ENCODE measurements around the gene SLC25A19. TPM values are rescaled to one million over a fixed set of nuclear protein-coding genes. Genes with fewer than 3 reads are reported as not detected.
"Not testable (repeated sequence)": the region's sequence is repeated elsewhere in the genome, so short reads cannot be mapped to it uniquely, and the experiment has no call there.

SLC25A19 gene
- total RNA-seq, 2 experiments from 2014 or later: 46.3 to 66.4 TPM

- H3K27ac Mint-ChIP-seq: peak overlapping the region; percentile 29
Measured at GRCh38 chr17:75257228-75257627, 32.0 kb downstream of the SLC25A19 start.

GRCh38 chr17:75255954-75256698 is 33.1 kb downstream of the SLC25A19 start:
- ATAC-seq; H3K36me3 Mint-ChIP-seq; H3K27me3 Mint-ChIP-seq; H3K4me3 Mint-ChIP-seq; H3K27ac Mint-ChIP-seq; H3K9me3 Mint-ChIP-seq (ENCODE audit: low read depth); DNase-seq; CTCF ChIA-PET: not testable (repeated sequence)
- peaks cover 42% of the 10 kb centered on the region for H3K4me1 Mint-ChIP-seq

More at GRCh38 chr17:75257228-75257627, 32.0 kb downstream of the SLC25A19 start:
- ATAC-seq; H3K9me3 Mint-ChIP-seq (ENCODE audit: low read depth); CTCF ChIA-PET; H3K27me3 Mint-ChIP-seq; H3K36me3 Mint-ChIP-seq; DNase-seq; H3K4me3 Mint-ChIP-seq: not testable (repeated sequence)
- H3K4me1 Mint-ChIP-seq: peaks cover 38% of the 10 kb centered on the region

DNA sequence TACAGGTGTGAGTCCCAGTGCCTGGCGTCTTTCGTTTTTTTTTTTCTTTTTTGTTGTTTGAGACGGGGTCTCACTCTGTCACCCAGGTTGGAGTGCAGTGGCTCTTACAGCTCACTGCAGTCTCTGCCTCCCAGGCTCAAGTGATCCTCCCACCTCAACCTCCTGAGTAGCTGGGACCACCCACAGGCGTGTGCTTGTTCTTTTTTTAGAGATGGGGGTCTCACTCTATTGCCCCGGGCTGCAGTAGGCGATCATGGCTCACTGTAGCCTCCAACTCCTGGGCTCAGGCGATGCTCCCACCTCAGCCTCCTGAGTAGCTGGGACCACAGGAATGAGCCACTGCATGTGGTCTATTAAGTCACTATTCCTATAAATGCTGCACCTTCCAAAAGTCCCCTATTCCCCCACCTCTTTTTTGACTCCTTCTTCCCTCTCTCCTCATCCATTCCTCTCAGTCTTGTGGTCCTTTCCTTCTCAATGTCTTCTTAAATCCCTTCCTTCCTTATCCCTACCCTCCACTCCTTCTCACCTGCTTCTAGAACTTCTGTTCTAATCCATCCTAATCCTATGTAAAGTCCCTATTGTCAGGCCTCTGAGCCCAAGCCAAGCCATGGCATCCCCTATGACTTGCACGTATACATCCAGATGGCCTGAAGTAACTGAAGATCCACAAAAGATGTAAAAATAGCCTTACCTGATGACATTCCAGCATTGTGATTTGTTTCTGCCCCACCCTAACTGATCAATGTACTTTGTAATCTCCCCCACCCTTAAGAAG is 37.0 kb downstream of the SLC25A19 start:
- Mint-ChIP-seq H3K4me1 (peaks cover 33% of the 10 kb centered on the region), H3K4me3 (no peak overlapping the region), H3K27me3 (no peaks in the 10 kb centered on the region), H3K27ac (peak overlapping the region; percentile 45), H3K9me3 (ENCODE audit: low read depth) (no peaks in the 10 kb centered on the region), H3K36me3 (no peaks in the 10 kb centered on the region)
- DNase-seq (no peak), ATAC-seq (no peak)
- CTCF ChIA-PET: interaction anchor here (1.1 to 4.5 kb wide), 5 partner anchors 9 to 160 kb away, joined by 3 to 36 read pairs (median 6); partner anchors contain the start of genes GGA3, MIF4GD and MRPS7

GRCh38 chr17:75250009-75250471 is 39.2 kb downstream of the SLC25A19 start:
- H3K36me3 Mint-ChIP-seq: peaks cover 1% of the 10 kb centered on the region
- CTCF ChIA-PET: interaction anchor here (0.7 to 4.5 kb wide), 13 partner anchors 9 to 237 kb away, joined by 3 to 36 read pairs (median 4); partner anchors contain the start of genes GGA3, MIF4GD, MRPL58 and MRPS7
- peak; percentile 98 for ATAC-seq
- DNase-seq: peak; percentile 85
- H3K9me3 Mint-ChIP-seq (ENCODE audit: low read depth): no peaks in the 10 kb centered on the region
- peaks cover 28% of the 10 kb centered on the region for H3K4me1 Mint-ChIP-seq
- H3K27ac Mint-ChIP-seq: peak overlapping the region; percentile 90
- H3K4me3 Mint-ChIP-seq: peak overlapping the region; percentile 75
- H3K27me3 Mint-ChIP-seq: no peaks in the 10 kb centered on the region

DNA sequence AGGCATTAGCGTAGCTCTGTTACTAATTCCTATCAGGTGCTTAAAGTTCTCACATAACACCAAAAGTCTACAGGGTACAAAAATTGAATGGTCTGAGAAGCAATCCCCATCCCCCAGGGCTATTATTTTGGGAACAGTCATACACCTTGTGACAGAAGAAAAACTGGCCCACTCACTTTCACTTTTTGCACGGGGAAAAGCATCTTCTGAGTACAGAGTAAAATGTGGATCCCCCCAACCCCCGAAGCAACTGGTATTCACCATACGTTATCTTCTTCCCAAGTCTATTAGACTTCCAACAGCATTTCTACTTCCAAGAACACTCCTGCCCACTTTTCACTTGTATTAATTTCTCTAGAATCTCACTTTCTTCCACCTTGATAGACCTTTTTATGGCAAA is 39.7 kb downstream of the SLC25A19 start:
- CTCF ChIA-PET: interaction anchor here (0.6 to 4.5 kb wide), 11 partner anchors 9 to 237 kb away, joined by 3 to 36 read pairs (median 8); partner anchors contain the start of genes GGA3, MIF4GD, MRPL58 and MRPS7
- Mint-ChIP-seq H3K4me1 (peaks cover 28% of the 10 kb centered on the region), H3K36me3 (peaks cover 2% of the 10 kb centered on the region), H3K27ac (peak overlapping the region; percentile 90), H3K4me3 (peak overlapping the region; percentile 75), H3K27me3 (no peaks in the 10 kb centered on the region), H3K9me3 (ENCODE audit: low read depth) (no peaks in the 10 kb centered on the region)
- DNase-seq (no peak), ATAC-seq (no peak)

DNA sequence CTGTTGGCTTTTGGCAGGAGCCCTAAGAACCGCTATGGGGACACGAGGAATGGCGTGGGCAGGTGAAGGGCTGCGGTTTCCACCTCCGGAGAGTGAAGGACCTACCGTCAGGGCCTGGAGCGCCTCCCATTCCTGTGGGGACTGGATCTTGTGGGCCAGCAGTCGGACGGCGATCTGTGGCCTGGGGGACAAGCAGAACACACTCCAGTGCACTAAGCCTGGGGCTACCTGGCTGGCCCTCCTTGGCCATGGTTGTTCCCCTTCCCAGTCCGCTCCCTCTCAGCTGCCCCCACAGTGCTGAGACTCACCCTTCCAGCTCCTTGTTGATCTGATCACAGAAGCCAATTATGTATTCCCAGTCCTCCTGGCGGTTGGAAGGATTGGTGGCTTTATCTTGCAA is 42.8 kb downstream of the SLC25A19 start:
- Mint-ChIP-seq H3K4me3 (no peak overlapping the region), H3K36me3 (peaks cover 11% of the 10 kb centered on the region), H3K9me3 (ENCODE audit: low read depth) (no peaks in the 10 kb centered on the region), H3K27me3 (no peaks in the 10 kb centered on the region), H3K4me1 (peaks cover 43% of the 10 kb centered on the region), H3K27ac (no peak overlapping the region)
- CTCF ChIA-PET: interaction anchor here (0.8 to 2.0 kb wide), 3 partner anchors 10 to 24 kb away, joined by 3 to 11 read pairs (median 4); partner anchors contain the start of genes GGA3, MIF4GD and MRPS7
- ATAC-seq (no peak), DNase-seq (no peak)

GRCh38 chr17:75245011-75245410 is 44.2 kb downstream of the SLC25A19 start:
- no peaks in the 10 kb centered on the region for H3K27me3 Mint-ChIP-seq
- ATAC-seq: no peak
- H3K36me3 Mint-ChIP-seq: peaks cover 15% of the 10 kb centered on the region
- no peaks in the 10 kb centered on the region for H3K9me3 Mint-ChIP-seq (ENCODE audit: low read depth)
- no peak for DNase-seq
- no peak overlapping the region for H3K4me3 Mint-ChIP-seq
- CTCF ChIA-PET: interaction anchor here (0.9 to 1.4 kb wide), 3 partner anchors 26 to 356 kb away, joined by 3 to 5 read pairs (median 4); partner anchors contain the start of gene MIF4GD
- peaks cover 37% of the 10 kb centered on the region for H3K4me1 Mint-ChIP-seq
- H3K27ac Mint-ChIP-seq: no peak overlapping the region

- Mint-ChIP-seq H3K9me3 (ENCODE audit: low read depth) (no peaks in the 10 kb centered on the region), H3K4me1 (peaks cover 30% of the 10 kb centered on the region), H3K27me3 (no peaks in the 10 kb centered on the region), H3K27ac (peak overlapping the region; percentile 7), H3K36me3 (peaks cover 15% of the 10 kb centered on the region), H3K4me3 (no peak overlapping the region)
- no peak for DNase-seq
- CTCF ChIA-PET: interaction anchor here (0.9 to 1.4 kb wide), 4 partner anchors 17 to 357 kb away, joined by 3 to 6 read pairs (median 4); partner anchors contain the start of genes GGA3, MIF4GD and MRPS7
- ATAC-seq: no peak
Measured at GRCh38 chr17:75244133-75244866, 44.9 kb downstream of the SLC25A19 start.

DNA sequence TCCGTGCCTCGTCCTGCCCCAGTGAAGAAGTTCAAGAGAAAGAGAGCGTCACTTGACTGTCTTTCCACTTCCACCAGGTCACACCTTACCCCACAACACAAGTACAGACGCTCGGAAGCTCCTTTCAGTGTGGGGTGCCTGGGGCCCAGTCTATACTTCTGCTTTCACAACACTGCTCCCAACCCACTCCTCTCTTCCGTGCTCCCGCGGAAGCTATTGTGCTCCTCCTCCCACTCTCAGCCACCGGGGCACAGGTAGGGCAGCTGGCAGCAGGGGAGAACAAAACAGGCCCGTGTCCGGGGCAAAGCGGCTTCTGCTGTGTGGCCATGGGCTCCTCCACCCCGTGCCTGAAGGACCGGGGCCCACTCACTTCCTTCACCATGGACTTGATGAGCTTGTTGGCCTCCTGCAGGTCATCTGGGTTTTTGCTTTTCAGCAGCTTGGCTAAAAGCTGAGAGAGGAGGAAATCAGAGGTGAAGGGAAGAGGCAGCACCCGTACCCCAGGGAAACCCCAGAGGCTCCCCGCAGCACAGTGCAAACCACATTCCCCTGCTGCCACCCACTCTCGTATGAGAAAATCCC is 46.7 kb downstream of the SLC25A19 start:
- H3K27ac Mint-ChIP-seq: peak overlapping the region; percentile 81
- H3K4me1 Mint-ChIP-seq: peaks cover 34% of the 10 kb centered on the region
- DNase-seq (peak; percentile 61), ATAC-seq (peak; percentile 59)
- CTCF ChIA-PET: interaction anchor here (0.7 to 4.0 kb wide), 11 partner anchors 8 to 281 kb away, joined by 3 to 33 read pairs (median 4); partner anchors contain the start of genes GGA3, MIF4GD and MRPS7
- no peaks in the 10 kb centered on the region for H3K27me3 Mint-ChIP-seq
- peaks cover 20% of the 10 kb centered on the region for H3K36me3 Mint-ChIP-seq
- no peaks in the 10 kb centered on the region for H3K9me3 Mint-ChIP-seq (ENCODE audit: low read depth)
- no peak overlapping the region for H3K4me3 Mint-ChIP-seq

DNA sequence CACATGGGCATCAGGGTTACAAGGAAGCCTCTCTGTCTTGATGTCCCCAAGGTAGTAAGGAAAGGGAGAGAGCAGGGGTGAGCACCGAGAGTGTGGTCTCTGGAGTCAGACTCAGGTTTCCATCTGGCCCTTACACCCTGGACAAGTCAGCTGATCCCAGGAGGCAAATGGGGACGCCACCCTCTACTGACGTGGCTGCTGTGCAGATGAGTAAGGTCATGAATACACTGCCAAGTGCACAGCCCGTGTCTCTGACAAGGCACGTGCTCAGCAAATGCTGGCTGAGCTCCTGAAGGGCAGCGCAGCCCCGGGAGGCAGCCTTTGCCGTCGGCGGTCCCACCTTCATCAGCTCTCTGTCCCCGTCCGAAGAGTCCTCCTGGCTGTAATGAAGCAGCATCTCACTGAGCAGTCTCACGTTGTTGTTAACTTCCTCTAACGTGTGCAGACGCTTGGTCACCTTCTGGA is 47.2 kb downstream of the SLC25A19 start:
- H3K4me3 Mint-ChIP-seq: no peak overlapping the region
- ATAC-seq (peak; percentile 15), DNase-seq (no peak)
- no peaks in the 10 kb centered on the region for H3K9me3 Mint-ChIP-seq (ENCODE audit: low read depth)
- H3K4me1 Mint-ChIP-seq: peaks cover 34% of the 10 kb centered on the region
- H3K36me3 Mint-ChIP-seq: peaks cover 24% of the 10 kb centered on the region
- H3K27me3 Mint-ChIP-seq: no peaks in the 10 kb centered on the region
- CTCF ChIA-PET: interaction anchor here (0.7 to 4.0 kb wide), 12 partner anchors 8 to 280 kb away, joined by 3 to 33 read pairs (median 4); partner anchors contain the start of genes GGA3, MIF4GD and MRPS7
- peak overlapping the region; percentile 81 for H3K27ac Mint-ChIP-seq

DNA sequence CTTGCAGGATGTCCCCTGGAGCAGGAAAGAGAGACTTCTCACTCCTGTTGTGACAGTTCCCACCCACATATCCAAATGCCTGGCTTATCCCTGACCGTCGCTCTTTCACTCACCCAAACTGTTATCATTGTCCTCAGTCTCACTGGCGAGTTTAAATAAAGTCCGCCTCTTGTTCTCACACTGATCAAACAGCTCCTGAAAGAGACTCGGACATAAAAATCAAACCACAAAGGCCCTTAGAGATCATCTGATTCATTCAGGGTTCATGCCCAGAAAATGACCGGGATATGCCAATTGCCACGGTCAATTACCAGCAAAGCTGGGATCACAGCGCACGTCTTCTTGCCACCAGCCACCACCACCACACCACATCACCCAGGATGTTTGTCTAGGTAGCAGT is 47.7 kb downstream of the SLC25A19 start:
- Mint-ChIP-seq H3K9me3 (ENCODE audit: low read depth) (no peaks in the 10 kb centered on the region), H3K4me1 (peaks cover 34% of the 10 kb centered on the region), H3K27me3 (no peaks in the 10 kb centered on the region), H3K27ac (peak overlapping the region; percentile 81), H3K36me3 (peaks cover 27% of the 10 kb centered on the region), H3K4me3 (no peak overlapping the region)
- no peak for ATAC-seq
- no peak for DNase-seq
- CTCF ChIA-PET: interaction anchor here (0.5 to 4.0 kb wide), 11 partner anchors 9 to 188 kb away, joined by 3 to 33 read pairs (median 8); partner anchors contain the start of genes GGA3, MIF4GD, MRPS7 and NUP85

DNA sequence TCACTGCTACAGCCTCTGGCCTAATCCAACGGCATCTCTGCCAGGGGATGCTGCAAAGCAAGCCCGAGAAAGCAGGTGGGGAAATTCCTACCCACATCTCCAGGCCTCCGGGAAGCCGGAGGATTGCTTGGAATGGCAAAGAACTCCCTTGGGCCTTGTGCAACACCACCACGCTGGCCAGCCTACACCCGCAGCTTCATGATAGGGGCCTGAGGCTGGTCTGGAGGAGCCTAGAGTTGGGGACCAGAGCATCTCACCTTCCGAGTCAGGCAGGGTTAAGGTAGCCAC is 48.1 kb downstream of the SLC25A19 start:
- Mint-ChIP-seq H3K27me3 (no peaks in the 10 kb centered on the region), H3K27ac (no peak overlapping the region), H3K9me3 (ENCODE audit: low read depth) (no peaks in the 10 kb centered on the region), H3K4me1 (peaks cover 34% of the 10 kb centered on the region), H3K4me3 (no peak overlapping the region), H3K36me3 (peaks cover 31% of the 10 kb centered on the region)
- ATAC-seq: no peak
- no peak for DNase-seq
- CTCF ChIA-PET: interaction anchor here (0.5 to 4.9 kb wide), 13 partner anchors 9 to 206 kb away, joined by 3 to 33 read pairs (median 6); partner anchors contain the start of genes GGA3, MIF4GD, MRPS7 and NUP85
